ENCODE results near the gene PIK3IP1. TPM values are rescaled to one million over a fixed set of nuclear protein-coding genes. Genes with fewer than 3 reads are reported as not detected.

The PIK3IP1 gene
- total and polyA plus RNA-seq, 4 donors: 17.1 to 38.9 (median 23.7) TPM

- Histone ChIP-seq H3K27ac (ENCODE audit: low read depth, low read length) (no peak overlapping the region), H3K4me3 (ENCODE audit: low read depth, low read length) (no peak overlapping the region), H3K36me3 (ENCODE audit: control insufficient read depth, insufficient read depth, low read length) (no peaks in the 10 kb centered on the region), H3K9me3 (ENCODE audit: control insufficient read depth, insufficient read depth, low read length) (no peaks in the 10 kb centered on the region), H3K27me3 (ENCODE audit: control insufficient read depth, insufficient read depth, low read length) (no peaks in the 10 kb centered on the region), H3K4me1 (ENCODE audit: control insufficient read depth, insufficient read depth, low read length) (peaks cover 3% of the 10 kb centered on the region)
- no peak for DNase-seq (ENCODE audit: low read depth in 4 of 6, low spot score in 6 of 6)
- WGBS (ENCODE audit: insufficient coverage): no CpG with 5 or more reads among the region's 3 CpGs
Observed at GRCh38 chr22:31233001-31233400, 59.3 kb downstream of the PIK3IP1 start.

Small RNAs within 50 kb of the gene (small RNA-seq; reads per million reads assigned to genes)
- not detected for gene RNA5SP496 (ENCODE audit: low replicate concordance)

Other genes starting within 250 kb of the PIK3IP1 start
- gene SMTN, start 211.2 kb downstream of the PIK3IP1 start, total RNA-seq: 10 to 100 TPM; 26.1 to 45.3 TPM
- gene SMTN, start 211.2 kb downstream of the PIK3IP1 start, polyA plus RNA-seq (ENCODE audit: insufficient read length in 2 of 2): 10 to 100 TPM; 38.0 to 61.0 TPM
- gene SELENOM, start 184.9 kb downstream of the PIK3IP1 start, total RNA-seq: 10 to 100 TPM; 45.5 to 85.1 TPM
- gene SELENOM, start 184.9 kb downstream of the PIK3IP1 start, polyA plus RNA-seq (ENCODE audit: insufficient read length in 2 of 2): 10 to 100 TPM; 40.2 to 47.4 TPM
- 1 to 10 TPM; 3.5 to 4.6 TPM for gene INPP5J, start 169.5 kb downstream of the PIK3IP1 start, total RNA-seq
- 10 to 100 TPM; 16.4 to 17.2 TPM for gene INPP5J, start 169.5 kb downstream of the PIK3IP1 start, polyA plus RNA-seq (ENCODE audit: insufficient read length in 2 of 2)
- gene PLA2G3, start 152.0 kb downstream of the PIK3IP1 start, total RNA-seq: 1 to 10 TPM in 1 of 2 donors, under 1 TPM in 1; 0.77 to 1.1 TPM
- gene PLA2G3, start 152.0 kb downstream of the PIK3IP1 start, polyA plus RNA-seq (ENCODE audit: insufficient read length in 2 of 2): 1 to 10 TPM; 1.3 to 1.7 TPM
- gene RNF185, start 132.3 kb downstream of the PIK3IP1 start, total RNA-seq: 10 to 100 TPM; 29.7 to 41.0 TPM
- 10 to 100 TPM; 41.1 to 44.1 TPM for gene RNF185, start 132.3 kb downstream of the PIK3IP1 start, polyA plus RNA-seq (ENCODE audit: insufficient read length in 2 of 2)
- 10 to 100 TPM; 29.5 to 37.9 TPM for gene LIMK2, start 80.2 kb downstream of the PIK3IP1 start, total RNA-seq
- gene LIMK2, start 80.2 kb downstream of the PIK3IP1 start, polyA plus RNA-seq (ENCODE audit: insufficient read length in 2 of 2): 10 to 100 TPM; 30.0 to 35.7 TPM
- gene PATZ1, start 53.9 kb upstream of the PIK3IP1 start, total RNA-seq: 10 to 100 TPM; 18.6 to 31.8 TPM
- gene PATZ1, start 53.9 kb upstream of the PIK3IP1 start, polyA plus RNA-seq (ENCODE audit: insufficient read length in 2 of 2): 10 to 100 TPM; 56.9 to 62.5 TPM
- 10 to 100 TPM; 64.8 to 81.5 TPM for gene DRG1, start 107.1 kb upstream of the PIK3IP1 start, total RNA-seq
- 10 to 100 TPM; 62.6 to 68.2 TPM for gene DRG1, start 107.1 kb upstream of the PIK3IP1 start, polyA plus RNA-seq (ENCODE audit: insufficient read length in 2 of 2)
- 10 to 100 TPM; 15.1 to 20.6 TPM for gene EIF4ENIF1, start 197.4 kb upstream of the PIK3IP1 start, total RNA-seq
- gene EIF4ENIF1, start 197.4 kb upstream of the PIK3IP1 start, polyA plus RNA-seq (ENCODE audit: insufficient read length in 2 of 2): 10 to 100 TPM; 43.1 to 52.7 TPM
- gene SFI1, start 204.0 kb upstream of the PIK3IP1 start, total RNA-seq: 10 to 100 TPM; 16.7 to 20.9 TPM
- gene SFI1, start 204.0 kb upstream of the PIK3IP1 start, polyA plus RNA-seq (ENCODE audit: insufficient read length in 2 of 2): 10 to 100 TPM; 39.7 to 59.6 TPM